Spinal cord (tissue), 10 donors: ENCODE data around the gene EFCAB13. TPM values are rescaled to one million over a fixed set of nuclear protein-coding genes. Genes with fewer than 3 reads are reported as not detected.
A peak's percentile ranks its signal among the peaks of the same experiment; 100 is the strongest.
"Not testable (repeated sequence)": the region's sequence is repeated elsewhere in the genome, so short reads cannot be mapped to it uniquely, and the experiment has no call there.

Source experiments
- DNase-seq, 6 donors: peaks; one replicate each; pipeline versions ENCODE4 v3.0.0 to v3.0.0-alpha.2; 2013 to 2015; ENCODE audit warnings: low spot score in 6 of 6, low read depth in 4 of 6
- H3K27ac ChIP-seq: one replicate; pipeline ENCODE4 v1.5.1; 2013; ENCODE audit warnings: low read depth, low read length, control low read depth
- H3K27me3 ChIP-seq: one replicate; pipeline ENCODE4 v1.6.1; 2013; ENCODE audit warnings: low read length; ENCODE audit not compliant: control insufficient read depth, insufficient read depth
- H3K36me3 ChIP-seq: one replicate; pipeline ENCODE4 v1.6.1; 2013; ENCODE audit warnings: low read length; ENCODE audit not compliant: control insufficient read depth, insufficient read depth
- H3K4me1 ChIP-seq: one replicate; pipeline ENCODE4 v1.6.1; 2013; ENCODE audit warnings: low read length; ENCODE audit not compliant: control insufficient read depth, insufficient read depth
- H3K4me3 ChIP-seq: one replicate; pipeline ENCODE4 v1.5.1; 2013; ENCODE audit warnings: low read depth, low read length, control low read depth
- H3K9me3 ChIP-seq: one replicate; pipeline ENCODE4 v1.6.1; 2013; ENCODE audit warnings: low read length; ENCODE audit not compliant: control insufficient read depth, insufficient read depth
- WGBS: methylation state at CpG from one replicate; pipeline ENCODE4 v1.1.5; 2013; ENCODE audit warnings: missing lambda C conversion rate; ENCODE audit not compliant: insufficient coverage; 5-methylcytosine and 5-hydroxymethylcytosine counted together
- polyA plus RNA-seq, 2 donors: library from polyadenylated mRNA; unstranded; fragments of 120-200 nt; gene quantifications; one replicate each; pipeline ENCODE4 v1.2.1, GENCODE V29; 2013; ENCODE audit not compliant: insufficient read length in 2 of 2
- total RNA-seq, 2 donors: library from RNA; depleted of rRNA in 1 of 2; stranded (reverse); fragments of 120-200 nt in 1 of 2; fragments of >200 nt in 1 of 2; gene quantifications; one replicate each; pipeline versions ENCODE4 v1.2.3 to v1.2.4, GENCODE V29; 2013 to 2014
- donor health status: healthy.

The EFCAB13 gene
- total and polyA plus RNA-seq, 4 donors = 3.7 to 11.8 (median 7.1) TPM

DNA sequence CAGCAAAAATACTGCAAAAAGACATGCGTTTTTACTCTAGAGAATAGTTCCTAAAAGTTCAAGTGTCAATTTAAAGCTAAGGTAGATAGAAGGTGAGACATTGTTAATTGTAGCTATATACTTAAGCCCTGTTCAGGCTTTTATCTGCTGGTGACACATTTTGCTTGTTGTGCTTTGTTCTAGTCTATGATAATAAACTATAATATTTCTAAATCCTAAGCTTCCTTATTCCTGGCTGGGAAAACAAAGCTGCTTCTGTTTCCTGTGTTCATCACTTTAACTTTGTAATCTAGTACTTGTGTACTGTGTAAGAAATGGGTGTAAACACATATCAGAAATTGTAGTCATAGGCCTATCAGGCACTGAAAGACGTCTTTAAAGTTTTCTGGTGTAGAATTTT lies 77.3 kb downstream of the EFCAB13 start:
- Histone ChIP-seq H3K27ac (no peak overlapping the region), H3K9me3 (no peaks in the 10 kb centered on the region), H3K4me3 (no peak overlapping the region), H3K27me3 (no peaks in the 10 kb centered on the region), H3K36me3 (no peaks in the 10 kb centered on the region), H3K4me1 (no peaks in the 10 kb centered on the region)
- no peak for DNase-seq
- WGBS = no CpG with 5 or more reads among the region's 2 CpGs

- H3K4me3 ChIP-seq = no peak overlapping the region
- no peak for DNase-seq
- no peaks in the 10 kb centered on the region for H3K4me1 ChIP-seq
- H3K27ac ChIP-seq = no peak overlapping the region
- H3K36me3 ChIP-seq = no peaks in the 10 kb centered on the region
- H3K27me3 ChIP-seq = no peaks in the 10 kb centered on the region
- WGBS = no CpG with 5 or more reads among the region's 3 CpGs
- H3K9me3 ChIP-seq = no peaks in the 10 kb centered on the region
Observed at GRCh38 chr17:47404006-47404405, 80.3 kb downstream of the EFCAB13 start.

DNA sequence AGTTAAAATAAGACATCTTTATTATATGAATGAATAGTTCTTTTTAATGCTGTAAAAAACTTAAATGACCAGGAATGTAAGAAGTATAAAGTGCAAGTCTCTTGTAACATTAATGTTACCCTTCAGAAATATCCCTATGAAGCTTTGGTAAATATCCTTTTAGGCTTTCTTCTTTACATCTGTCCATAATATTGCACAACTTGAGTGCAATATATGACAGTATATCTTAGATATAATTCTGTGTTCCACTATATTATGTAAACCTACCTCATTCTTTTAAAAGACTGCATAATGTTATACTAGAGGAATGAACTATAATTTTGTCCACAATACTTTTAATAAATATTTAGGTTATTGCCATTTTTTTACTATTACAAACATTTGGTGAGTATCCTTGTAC lies 81.1 kb downstream of the EFCAB13 start:
- H3K27me3 ChIP-seq = no peaks in the 10 kb centered on the region
- no peak for DNase-seq
- no peak overlapping the region for H3K27ac ChIP-seq
- no peak overlapping the region for H3K4me3 ChIP-seq
- no peaks in the 10 kb centered on the region for H3K4me1 ChIP-seq
- no peaks in the 10 kb centered on the region for H3K9me3 ChIP-seq
- H3K36me3 ChIP-seq = no peaks in the 10 kb centered on the region

- Histone ChIP-seq H3K9me3 (no peaks in the 10 kb centered on the region), H3K4me3 (no peak overlapping the region), H3K27ac (no peak overlapping the region), H3K4me1 (no peaks in the 10 kb centered on the region), H3K27me3 (no peaks in the 10 kb centered on the region), H3K36me3 (no peaks in the 10 kb centered on the region)
- DNase-seq = no peak
- 100% methylated on average over 1 of the region's 3 CpGs for WGBS
Observed at GRCh38 chr17:47413872-47414271, 90.1 kb downstream of the EFCAB13 start.

- Histone ChIP-seq H3K9me3 (no peaks in the 10 kb centered on the region), H3K4me1 (no peaks in the 10 kb centered on the region), H3K4me3 (no peak overlapping the region), H3K36me3 (no peaks in the 10 kb centered on the region), H3K27ac (no peak overlapping the region), H3K27me3 (no peaks in the 10 kb centered on the region)
- no CpG with 5 or more reads among the region's 1 CpG for WGBS
- no peak for DNase-seq
Observed at GRCh38 chr17:47414612-47415011, 90.9 kb downstream of the EFCAB13 start.

DNA sequence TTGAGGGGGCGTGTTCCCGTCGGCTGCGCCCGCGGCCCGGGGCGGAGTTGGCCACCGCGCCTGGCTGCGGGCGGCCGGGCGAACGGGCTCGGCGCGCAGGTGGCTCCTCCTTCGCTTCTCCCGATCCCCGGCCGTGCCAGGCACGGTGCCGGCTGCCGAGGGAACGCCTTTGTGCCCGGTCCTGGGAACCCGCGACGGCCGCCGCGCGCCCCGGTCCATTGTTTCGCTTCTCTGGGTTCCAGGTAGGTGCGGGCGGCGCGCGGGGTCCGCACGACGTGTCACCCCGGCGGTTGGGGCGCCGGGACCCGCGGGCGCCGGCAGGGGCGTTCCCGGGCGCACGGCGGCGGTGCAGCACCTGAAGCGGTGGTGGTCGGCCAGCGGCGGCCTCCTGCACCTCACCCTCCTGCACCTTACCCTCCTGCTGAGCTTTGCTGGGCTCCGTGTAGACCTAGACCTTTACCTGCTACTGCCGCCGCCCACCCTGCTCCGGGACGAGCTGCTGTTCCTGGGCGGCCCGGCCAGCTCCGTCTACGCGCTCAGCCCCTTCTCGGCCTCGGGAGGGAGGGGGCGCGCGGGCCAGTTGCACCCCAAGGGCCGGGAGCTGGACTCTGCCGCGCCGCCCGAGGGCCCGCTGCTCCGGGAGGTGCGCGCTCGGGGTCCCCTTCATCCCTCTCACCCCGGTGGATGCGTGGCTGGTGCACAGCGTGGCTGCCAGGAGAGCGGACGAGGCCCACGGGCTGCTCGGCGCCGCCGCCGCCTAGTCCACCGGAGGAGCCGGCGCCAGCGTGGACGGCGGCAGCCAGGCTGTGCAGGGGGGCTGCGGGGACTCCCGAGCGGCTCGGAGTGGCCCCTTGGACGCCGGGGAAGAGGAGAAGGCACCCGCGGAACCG lies 99.9 kb downstream of the EFCAB13 start:
- 4% methylated on average over 113 of the region's 113 CpGs for WGBS
- Histone ChIP-seq H3K9me3 (no peaks in the 10 kb centered on the region), H3K4me1 (no peaks in the 10 kb centered on the region), H3K36me3 (no peaks in the 10 kb centered on the region), H3K27ac (no peak overlapping the region), H3K4me3 (peak overlapping the region; percentile 24), H3K27me3 (peaks cover 6% of the 10 kb centered on the region)
- DNase-seq = peak in 2 of 6 donors; percentile 13 to 15

DNA sequence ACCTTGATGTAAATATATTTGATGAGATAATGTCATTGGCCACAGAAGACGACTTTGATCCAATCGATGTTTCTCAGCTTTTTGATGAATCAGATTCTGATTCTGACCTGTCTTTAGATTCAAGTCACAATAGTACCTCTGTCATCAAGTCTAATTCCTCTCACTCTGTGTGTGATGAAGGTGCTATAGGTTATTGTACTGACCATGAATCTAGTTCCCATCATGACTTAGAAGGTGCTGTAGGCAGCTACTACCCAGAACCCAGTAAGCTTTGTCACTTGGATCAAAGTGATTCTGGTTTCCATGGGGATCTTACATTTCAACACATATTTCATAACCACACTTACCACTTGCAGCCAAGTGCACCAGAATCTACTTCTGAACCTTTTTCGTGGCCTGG lies 101.5 kb downstream of the EFCAB13 start:
- DNase-seq = not testable (repeated sequence)

DNA sequence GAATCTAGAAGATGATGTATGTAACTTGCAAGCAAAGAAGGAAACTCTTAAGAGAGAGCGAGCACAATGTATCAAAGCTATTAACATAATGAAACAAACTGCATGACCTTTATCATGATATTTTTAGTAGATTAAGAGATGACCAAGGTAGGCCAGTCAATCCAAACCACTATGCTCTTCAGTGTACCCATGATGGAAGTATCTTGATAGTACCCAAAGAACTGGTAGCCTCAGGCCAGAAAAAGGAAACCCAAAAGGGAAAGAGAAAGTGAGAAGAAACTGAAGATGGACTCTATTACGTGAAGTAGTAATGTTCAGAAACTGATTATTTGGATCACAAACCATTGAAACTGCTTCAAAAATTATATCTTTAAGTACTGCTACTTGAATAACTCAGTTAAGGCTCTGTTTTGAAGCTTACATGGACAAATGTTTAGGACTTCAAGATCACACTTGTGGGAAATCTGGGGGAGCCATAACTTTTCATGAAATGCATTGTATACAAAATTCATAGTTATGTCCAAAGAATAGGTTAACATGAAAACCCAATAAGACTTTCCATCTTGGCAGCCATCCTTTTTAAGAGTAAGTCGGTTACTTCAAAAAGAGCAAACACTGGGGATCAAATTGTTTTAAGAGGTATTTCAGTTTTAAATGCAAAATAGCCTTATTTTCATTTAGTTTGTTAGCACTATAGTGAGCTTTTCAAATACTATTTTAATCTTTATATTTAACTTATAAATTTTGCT lies 102.3 kb downstream of the EFCAB13 start:
- not testable (repeated sequence) for DNase-seq, H3K4me1 ChIP-seq, H3K27ac ChIP-seq, H3K9me3 ChIP-seq, H3K27me3 ChIP-seq, H3K4me3 ChIP-seq, H3K36me3 ChIP-seq
- no CpG with 5 or more reads among the region's 3 CpGs for WGBS

More for the DNA sequence above, 101.5 kb downstream of the EFCAB13 start:
- not testable (repeated sequence) for H3K4me1 ChIP-seq, H3K27ac ChIP-seq, H3K27me3 ChIP-seq, H3K9me3 ChIP-seq, H3K36me3 ChIP-seq, H3K4me3 ChIP-seq
- WGBS = no CpG with 5 or more reads among the region's 3 CpGs

- no peak overlapping the region for H3K4me3 ChIP-seq
- no CpG with 5 or more reads among the region's 2 CpGs for WGBS
- no peaks in the 10 kb centered on the region for H3K9me3 ChIP-seq
- DNase-seq = no peak
- no peaks in the 10 kb centered on the region for H3K36me3 ChIP-seq
- no peak overlapping the region for H3K27ac ChIP-seq
- H3K4me1 ChIP-seq = no peaks in the 10 kb centered on the region
- peaks cover 6% of the 10 kb centered on the region for H3K27me3 ChIP-seq
Observed at GRCh38 chr17:47427985-47428384, 104.2 kb downstream of the EFCAB13 start.

- not testable (repeated sequence) for H3K9me3 ChIP-seq, H3K36me3 ChIP-seq, H3K4me3 ChIP-seq, H3K4me1 ChIP-seq, DNase-seq, H3K27me3 ChIP-seq, H3K27ac ChIP-seq
- no CpG with 5 or more reads among the region's 9 CpGs for WGBS
Observed at GRCh38 chr17:47432240-47432639, 108.5 kb downstream of the EFCAB13 start.
